Right lobe of liver (tissue), 6 donors: ENCODE data around the gene XRRA1. TPM values are rescaled to one million over a fixed set of nuclear protein-coding genes. Genes with fewer than 3 reads are reported as not detected.

Source experiments
- ATAC-seq, 4 donors: fragments of 200-7000 bp; cut with Tn5 transposase; one replicate each; pipeline ENCODE4 v1.9.1; 2020; ENCODE audit warnings: mild to moderate bottlenecking in 4 of 4, moderate library complexity in 4 of 4
- DNase-seq, 3 donors: peaks; one replicate each; pipeline ENCODE4 v3.0.0-alpha.2; 2020
- H3K27ac ChIP-seq, 3 donors: fragments of 200-600 bp; one replicate each; pipeline ENCODE4 v1.8.0; 2022
- H3K27me3 ChIP-seq, 2 donors: fragments of 200-600 bp; one replicate each; pipeline ENCODE4 v1.8.0; 2022
- H3K36me3 ChIP-seq, 4 donors: fragments of 200-600 bp; sonication (generic) in 1 of 4; one replicate each; pipeline versions ENCODE4 v1.5.1 to v1.8.0; 2017 to 2022; ENCODE audit warnings: control low read depth in 1 of 4
- H3K4me1 ChIP-seq, 4 donors: fragments of 200-600 bp; sonication (generic) in 1 of 4; one replicate each; pipeline versions ENCODE4 v1.5.1 to v1.8.0; 2017 to 2022; ENCODE audit warnings: control low read depth in 1 of 4
- H3K4me3 ChIP-seq, 3 donors: fragments of 200-600 bp; one replicate each; pipeline ENCODE4 v1.8.0; 2022
- H3K9me3 ChIP-seq, 4 donors: fragments of 200-600 bp; sonication (generic) in 1 of 4; one replicate each; pipeline versions ENCODE4 v1.5.1 to v1.8.0; 2017 to 2022; ENCODE audit warnings: control low read depth in 1 of 4
- CTCF ChIP-seq, 4 donors: fragments of 200-600 bp in 3 of 4; fragments of 450-650 bp in 1 of 4; IDR thresholded peaks; one replicate each; pipeline versions ENCODE4 v1.5.1 to v1.8.0; 2016 to 2022; ENCODE audit warnings: antibody characterized with exemption in 4 of 4, mild to moderate bottlenecking in 2 of 4
- POLR2A ChIP-seq: fragments of 450-650 bp; IDR thresholded peaks from one replicate; pipeline ENCODE4 v1.6.1; 2017; ENCODE audit warnings: antibody characterized with exemption, mild to moderate bottlenecking
- WGBS: methylation state at CpG from one replicate; pipeline ENCODE4 v1.1.6; 2018; ENCODE audit warnings: low coverage, low lambda C conversion rate; ENCODE audit not compliant: insufficient coverage; ENCODE audit errors: missing lambda C conversion rate; 5-methylcytosine and 5-hydroxymethylcytosine counted together
- intact Hi-C, 2 donors: fragments of 100-400 bp; cut with DNase I; formaldehyde crosslinking; loops; one replicate each; pipeline versions ENCODE4 v1.11.2 to v1.14.1; 2022
- total RNA-seq, 6 experiments: library from RNA; depleted of rRNA in 2 of 6; stranded (reverse); fragments of >200 nt in 2 of 6; fragmentation: NEBNext Ultra II Directional in 3 of 6; extraction: Animal tissue kit (Norgen Biotek cat#: 25700) in 3 of 6; gene quantifications; one replicate each; pipeline versions ENCODE4 v1.1.0 to v1.2.4, GENCODE V29; 2016 to 2023
- donor health status: DM: no; HTN: yes; CAD: no.
- donor health status: DM: no; HTN: no; CAD: no.
- donor health status: DM: no; HTN: no; CAD: no.
- donor health status: DM: no; HTN: yes; CAD: no.
- donor health status: DM: no; HTN: yes; CAD: no.

XRRA1 gene
- total RNA-seq, 6 experiments from 2014 or later: 4.7 to 15.7 (median 8.0) TPM

GRCh38 chr11:74909385-74909784 is 39.5 kb downstream of the XRRA1 start:
- intact Hi-C loops: no loop called here
- WGBS: 75% methylated on average over 4 of the region's 4 CpGs
- Histone ChIP-seq H3K9me3 (no peaks in the 10 kb centered on the region), H3K27ac (no peak overlapping the region), H3K36me3 (peaks cover 0 to 12% (median 0%) of the 10 kb centered on the region in 4 donors), H3K27me3 (no peaks in the 10 kb centered on the region), H3K4me1 (no peaks in the 10 kb centered on the region), H3K4me3 (no peak overlapping the region)
- no peak for DNase-seq
- no peak for ATAC-seq
- TF ChIP-seq POLR2A (no peak), CTCF (IDR thresholded peaks at IDR 0.05) (no peak)

- DNase-seq (no peak), ATAC-seq (peak in 3 of 4 donors; percentile 36 to 54 (median 39))
- H3K9me3 ChIP-seq: peaks cover 0 to 5% (median 0%) of the 10 kb centered on the region in 4 donors
These were observed 43.6 kb downstream of the XRRA1 start for GRCh38 chr11:74905326-74905725.

GRCh38 chr11:74902342-74902741 is 46.5 kb downstream of the XRRA1 start:
- peaks cover 0 to 3% (median 0%) of the 10 kb centered on the region in 4 donors for H3K36me3 ChIP-seq
- intact Hi-C loops: no loop called here
- H3K4me3 ChIP-seq: no peak overlapping the region
- H3K27me3 ChIP-seq: no peaks in the 10 kb centered on the region
- 91% methylated on average over 3 of the region's 4 CpGs for WGBS
- H3K9me3 ChIP-seq: peaks cover 0 to 7% (median 4%) of the 10 kb centered on the region in 4 donors
- DNase-seq (no peak), ATAC-seq (no peak)
- TF ChIP-seq POLR2A (no peak), CTCF (IDR thresholded peaks at IDR 0.05) (no peak)
- H3K4me1 ChIP-seq: no peaks in the 10 kb centered on the region
- no peak overlapping the region for H3K27ac ChIP-seq

More at GRCh38 chr11:74905326-74905725, 43.6 kb downstream of the XRRA1 start:
- no peak overlapping the region for H3K27ac ChIP-seq
- WGBS: 49% methylated on average over 3 of the region's 3 CpGs
- no peaks in the 10 kb centered on the region for H3K27me3 ChIP-seq
- intact Hi-C loops: no loop called here
- peaks cover 0 to 3% (median 0%) of the 10 kb centered on the region in 4 donors for H3K36me3 ChIP-seq
- TF ChIP-seq POLR2A: no peak
- no peak for TF ChIP-seq CTCF (IDR thresholded peaks at IDR 0.05)
- no peaks in the 10 kb centered on the region for H3K4me1 ChIP-seq
- no peak overlapping the region for H3K4me3 ChIP-seq

GRCh38 chr11:74896311-74896710 is 52.6 kb downstream of the XRRA1 start:
- TF ChIP-seq CTCF (IDR thresholded peaks at IDR 0.05): no peak
- TF ChIP-seq POLR2A: no peak
- no peak overlapping the region for H3K4me3 ChIP-seq
- H3K9me3 ChIP-seq: peaks cover 0 to 7% (median 3%) of the 10 kb centered on the region in 4 donors
- intact Hi-C loops: no loop called here
- DNase-seq (peak in 1 of 3 donors; percentile 60), ATAC-seq (peak in 2 of 4 donors; percentile 63 to 66)
- WGBS: 50% methylated on average over 1 of the region's 5 CpGs
- no peak overlapping the region for H3K27ac ChIP-seq
- no peaks in the 10 kb centered on the region for H3K27me3 ChIP-seq
- H3K4me1 ChIP-seq: no peaks in the 10 kb centered on the region
- H3K36me3 ChIP-seq: no peaks in the 10 kb centered on the region
